Astrocyte (in vitro differentiated cells and primary cell): Measurements from ENCODE around the gene PPP2R2B. TPM values are rescaled to one million over a fixed set of nuclear protein-coding genes. Genes with fewer than 3 reads are reported as not detected.

Experiments used
- DNase-seq: peaks from one replicate; pipeline ENCODE4 v3.0.0-alpha.2; 2010; ENCODE audit warnings: low read depth
- FAIRE-seq: peaks from 2 replicates; lab custom pipeline; 2011; peaks lifted over from hg19 to GRCh38; lab: Jason Lieb, UNC
- H2AFZ ChIP-seq: 2 replicates; pipeline ENCODE4 v1.6.0; 2012; ENCODE audit warnings: low read depth, low read length, inconsistent platforms
- H3K27ac ChIP-seq: 2 replicates; pipeline ENCODE4 v1.5.1; 2011; ENCODE audit warnings: low read depth, low read length, inconsistent platforms
- H3K27me3 ChIP-seq: 2 replicates; pipeline ENCODE4 v1.6.0; 2011; ENCODE audit warnings: low read length, inconsistent platforms; ENCODE audit not compliant: insufficient read depth
- H3K36me3 ChIP-seq: 2 replicates; pipeline ENCODE4 v1.5.1; 2011; ENCODE audit warnings: low read length, inconsistent platforms; ENCODE audit not compliant: insufficient read depth
- H3K4me1 ChIP-seq: 2 replicates; pipeline ENCODE4 v1.5.1; 2011; ENCODE audit warnings: low read length, inconsistent platforms; ENCODE audit not compliant: insufficient read depth
- H3K4me2 ChIP-seq: 2 replicates; pipeline ENCODE4 v1.6.0; 2012; ENCODE audit warnings: low read length, inconsistent platforms
- H3K4me3 ChIP-seq: 2 replicates; pipeline ENCODE4 v1.5.1; 2011; ENCODE audit warnings: low read depth, mild to moderate bottlenecking, low read length, inconsistent platforms; ENCODE audit not compliant: insufficient read depth
- H3K79me2 ChIP-seq: 2 replicates; pipeline ENCODE4 v1.6.0; 2012; ENCODE audit warnings: mild to moderate bottlenecking, low read length, inconsistent platforms; ENCODE audit not compliant: insufficient read depth
- H3K9ac ChIP-seq: 2 replicates; pipeline ENCODE4 v1.6.0; 2012; ENCODE audit warnings: mild to moderate bottlenecking, low read length, inconsistent platforms
- H3K9me3 ChIP-seq: 2 replicates; pipeline ENCODE4 v1.5.1; 2012; ENCODE audit warnings: low read depth, mild to moderate bottlenecking, low read length, inconsistent platforms; ENCODE audit not compliant: insufficient read depth
- H4K20me1 ChIP-seq: 2 replicates; pipeline ENCODE4 v1.6.0; 2012; ENCODE audit warnings: low read length, inconsistent platforms; ENCODE audit not compliant: insufficient read depth
- H3K27ac Mint-ChIP-seq: one replicate; pipeline ENCODE4 v1.8.0; 2021; ENCODE audit warnings: mild to moderate bottlenecking, mixed read lengths; ENCODE audit not compliant: unreplicated experiment
- H3K27me3 Mint-ChIP-seq: one replicate; pipeline ENCODE4 v1.8.0; 2021; ENCODE audit warnings: low read depth, mixed read lengths; ENCODE audit not compliant: unreplicated experiment
- H3K36me3 Mint-ChIP-seq: one replicate; pipeline ENCODE4 v1.8.0; 2021; ENCODE audit warnings: low read depth, mixed read lengths; ENCODE audit not compliant: unreplicated experiment
- H3K4me1 Mint-ChIP-seq: one replicate; pipeline ENCODE4 v1.8.0; 2021; ENCODE audit warnings: low read depth, mixed read lengths; ENCODE audit not compliant: unreplicated experiment
- H3K4me3 Mint-ChIP-seq: one replicate; pipeline ENCODE4 v1.8.0; 2021; ENCODE audit warnings: mild to moderate bottlenecking, moderate library complexity, mixed read lengths; ENCODE audit not compliant: unreplicated experiment
- H3K9me3 Mint-ChIP-seq: one replicate; pipeline ENCODE4 v1.8.0; 2021; ENCODE audit warnings: mild to moderate bottlenecking, mixed read lengths; ENCODE audit not compliant: unreplicated experiment
- EZH2 ChIP-seq: IDR thresholded peaks from 2 replicates; pipeline ENCODE4 v1.6.1; 2012; ENCODE audit warnings: mild to moderate bottlenecking, low read length, inconsistent platforms; ENCODE audit not compliant: insufficient read depth
- total RNA-seq: library from RNA; stranded (reverse); gene quantifications from 2 replicates; pipeline ENCODE4 v1.2.1, GENCODE V29; 2021
- TF ChIP-seq, protein P1 (sequence below): IDR thresholded peaks from 2 replicates; pipeline ENCODE4 v1.5.1; 2011; ENCODE audit warnings: low read depth, mild to moderate bottlenecking, inconsistent platforms, low read length, moderate library complexity; ENCODE audit not compliant: insufficient read depth

PPP2R2B gene
- total RNA-seq, 1 donor from 2014 or later: 5.2 TPM

- H3K4me3 ChIP-seq: no peak overlapping the region
- H3K9ac ChIP-seq: no peak overlapping the region
- no peak for TF ChIP-seq EZH2
- TF ChIP-seq, protein P1, sequence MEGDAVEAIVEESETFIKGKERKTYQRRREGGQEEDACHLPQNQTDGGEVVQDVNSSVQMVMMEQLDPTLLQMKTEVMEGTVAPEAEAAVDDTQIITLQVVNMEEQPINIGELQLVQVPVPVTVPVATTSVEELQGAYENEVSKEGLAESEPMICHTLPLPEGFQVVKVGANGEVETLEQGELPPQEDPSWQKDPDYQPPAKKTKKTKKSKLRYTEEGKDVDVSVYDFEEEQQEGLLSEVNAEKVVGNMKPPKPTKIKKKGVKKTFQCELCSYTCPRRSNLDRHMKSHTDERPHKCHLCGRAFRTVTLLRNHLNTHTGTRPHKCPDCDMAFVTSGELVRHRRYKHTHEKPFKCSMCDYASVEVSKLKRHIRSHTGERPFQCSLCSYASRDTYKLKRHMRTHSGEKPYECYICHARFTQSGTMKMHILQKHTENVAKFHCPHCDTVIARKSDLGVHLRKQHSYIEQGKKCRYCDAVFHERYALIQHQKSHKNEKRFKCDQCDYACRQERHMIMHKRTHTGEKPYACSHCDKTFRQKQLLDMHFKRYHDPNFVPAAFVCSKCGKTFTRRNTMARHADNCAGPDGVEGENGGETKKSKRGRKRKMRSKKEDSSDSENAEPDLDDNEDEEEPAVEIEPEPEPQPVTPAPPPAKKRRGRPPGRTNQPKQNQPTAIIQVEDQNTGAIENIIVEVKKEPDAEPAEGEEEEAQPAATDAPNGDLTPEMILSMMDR: no peak
- no peak for FAIRE-seq
- Mint-ChIP-seq H3K27me3 (peaks cover 1% of the 10 kb centered on the region), H3K4me1 (peaks cover 12% of the 10 kb centered on the region), H3K27ac (no peak overlapping the region), H3K4me3 (no peak overlapping the region), H3K36me3 (no peaks in the 10 kb centered on the region), H3K9me3 (peaks cover 1% of the 10 kb centered on the region)
- H2AFZ ChIP-seq: no peak overlapping the region
- no peaks in the 10 kb centered on the region for H3K79me2 ChIP-seq
- no peaks in the 10 kb centered on the region for H3K27me3 ChIP-seq
- no peaks in the 10 kb centered on the region for H3K9me3 ChIP-seq
- no peak overlapping the region for H3K4me2 ChIP-seq
- no peak overlapping the region for H3K27ac ChIP-seq
- no peaks in the 10 kb centered on the region for H4K20me1 ChIP-seq
- DNase-seq: no peak
- H3K36me3 ChIP-seq: no peaks in the 10 kb centered on the region
- H3K4me1 ChIP-seq: no peaks in the 10 kb centered on the region
These were observed 289.6 kb downstream of the PPP2R2B start for GRCh38 chr5:146589028-146589345.

GRCh38 chr5:146588331-146589027, 290.1 kb downstream of the PPP2R2B start:
- peaks cover 4% of the 10 kb centered on the region for H3K27me3 Mint-ChIP-seq
- H3K27ac ChIP-seq: no peak overlapping the region

GRCh38 chr5:146586752-146587151, 291.8 kb downstream of the PPP2R2B start:
- no peak for TF ChIP-seq EZH2
- TF ChIP-seq, protein P1: no peak
- H3K9me3 ChIP-seq: no peaks in the 10 kb centered on the region
- no peaks in the 10 kb centered on the region for H3K79me2 ChIP-seq
- no peaks in the 10 kb centered on the region for H3K4me1 ChIP-seq
- H3K9me3 Mint-ChIP-seq: no peaks in the 10 kb centered on the region
- no peak overlapping the region for H3K27ac ChIP-seq
- H4K20me1 ChIP-seq: no peaks in the 10 kb centered on the region
- peaks cover 8% of the 10 kb centered on the region for H3K4me1 Mint-ChIP-seq
- H3K36me3 Mint-ChIP-seq: no peaks in the 10 kb centered on the region
- no peaks in the 10 kb centered on the region for H3K27me3 ChIP-seq
- no peak overlapping the region for H3K27ac Mint-ChIP-seq
- DNase-seq (no peak), FAIRE-seq (no peak)
- no peak overlapping the region for H3K4me3 ChIP-seq
- no peak overlapping the region for H3K9ac ChIP-seq
- no peak overlapping the region for H3K4me3 Mint-ChIP-seq
- no peak overlapping the region for H2AFZ ChIP-seq
- no peaks in the 10 kb centered on the region for H3K36me3 ChIP-seq
- H3K4me2 ChIP-seq: no peak overlapping the region
- peaks cover 9% of the 10 kb centered on the region for H3K27me3 Mint-ChIP-seq

More at GRCh38 chr5:146588331-146589027, 290.1 kb downstream of the PPP2R2B start:
- Mint-ChIP-seq H3K27ac (no peak overlapping the region), H3K9me3 (no peaks in the 10 kb centered on the region), H3K36me3 (no peaks in the 10 kb centered on the region), H3K4me1 (peaks cover 11% of the 10 kb centered on the region), H3K4me3 (no peak overlapping the region)
- Histone ChIP-seq H3K9ac (no peak overlapping the region), H2AFZ (no peak overlapping the region), H3K36me3 (no peaks in the 10 kb centered on the region), H3K4me1 (no peaks in the 10 kb centered on the region), H3K79me2 (no peaks in the 10 kb centered on the region), H3K9me3 (no peaks in the 10 kb centered on the region), H3K27me3 (no peaks in the 10 kb centered on the region), H4K20me1 (no peaks in the 10 kb centered on the region), H3K4me3 (no peak overlapping the region), H3K4me2 (no peak overlapping the region)
- FAIRE-seq (no peak), DNase-seq (peak; percentile 43)
- TF ChIP-seq, protein P1: no peak
- no peak for TF ChIP-seq EZH2
